Activated CD8-positive, alpha-beta memory T cell treated with anti-CD3 and anti-CD28 coated beads for 4 hours (primary cell): ENCODE data around the gene CCDC158.

Experiments used
- DNase-seq, 2 donors: peaks; one replicate each; pipeline ENCODE4 v3.0.0-alpha.2; 2020; ENCODE audit warnings: low read depth in 2 of 2

Gene CCDC158

GRCh38 chr4:76280488-76281441 is 140.2 kb downstream of the CCDC158 start:
- no peak for DNase-seq

GRCh38 chr4:76279462-76279861 is 141.5 kb downstream of the CCDC158 start:
- no peak for DNase-seq

DNA sequence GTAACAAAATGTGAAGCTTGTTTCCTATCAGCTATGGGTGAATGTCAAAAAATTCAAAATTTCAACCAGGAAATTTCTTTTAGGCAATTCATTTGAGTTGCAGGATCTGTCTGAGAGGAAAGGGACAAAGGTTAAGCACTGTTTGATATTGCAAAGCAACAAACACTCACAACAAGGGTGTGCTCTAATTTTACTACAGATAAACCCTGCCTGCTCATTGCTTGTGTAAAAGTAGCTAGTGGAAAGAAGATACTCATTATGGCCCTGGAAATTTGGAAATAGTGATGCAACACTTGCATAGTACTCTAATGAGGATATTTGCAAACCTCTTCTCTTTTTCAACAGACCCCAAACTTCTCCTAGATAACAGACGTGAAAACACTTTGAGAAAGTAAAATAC is 142.4 kb downstream of the CCDC158 start:
- no peak for DNase-seq

DNA sequence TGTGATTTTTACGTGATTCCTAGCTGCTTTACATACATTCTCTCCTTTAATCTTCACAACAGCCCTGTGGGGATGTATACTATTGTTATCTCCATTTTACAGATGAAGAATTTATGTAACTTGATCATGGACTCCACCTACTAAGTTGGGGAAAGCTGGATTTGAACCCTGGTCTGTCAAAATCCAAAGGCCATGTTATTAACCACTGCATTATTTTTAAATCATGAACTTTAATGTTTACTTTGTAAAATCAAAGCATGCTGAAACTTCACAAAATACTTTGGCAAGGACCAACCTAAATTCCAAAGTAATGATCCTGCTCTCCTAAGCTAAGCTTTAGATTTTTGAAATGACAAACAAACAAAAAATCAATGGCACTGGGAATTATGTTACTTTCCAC is 143.3 kb downstream of the CCDC158 start:
- no peak for DNase-seq

DNA sequence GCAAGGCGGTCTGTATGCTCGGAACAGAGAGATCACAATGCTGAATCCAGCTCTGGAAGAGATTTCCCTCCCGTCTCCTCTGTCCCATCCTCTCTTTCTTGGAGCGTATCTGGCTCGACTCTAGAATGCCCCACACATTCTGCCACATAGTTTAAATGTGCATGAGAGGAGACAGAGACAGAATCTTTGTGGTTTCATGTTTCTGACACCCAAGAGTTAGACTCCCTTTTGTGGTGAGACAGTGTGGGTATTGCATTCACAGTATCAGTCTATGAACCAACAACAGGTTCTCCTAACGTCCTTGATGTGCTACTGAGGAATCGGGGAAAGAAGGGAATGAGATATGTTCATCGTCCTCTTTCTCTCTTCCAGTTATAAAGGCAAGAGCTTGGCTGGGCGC is 144.1 kb downstream of the CCDC158 start:
- no peak for DNase-seq

GRCh38 chr4:76275486-76276124 is 145.3 kb downstream of the CCDC158 start:
- DNase-seq = no peak

- no peak for DNase-seq
Measured at GRCh38 chr4:76272999-76273398, 147.9 kb downstream of the CCDC158 start.

GRCh38 chr4:76272582-76272981 is 148.4 kb downstream of the CCDC158 start:
- DNase-seq = no peak

- DNase-seq = no peak
Measured at GRCh38 chr4:76272073-76272472, 148.9 kb downstream of the CCDC158 start.

DNA sequence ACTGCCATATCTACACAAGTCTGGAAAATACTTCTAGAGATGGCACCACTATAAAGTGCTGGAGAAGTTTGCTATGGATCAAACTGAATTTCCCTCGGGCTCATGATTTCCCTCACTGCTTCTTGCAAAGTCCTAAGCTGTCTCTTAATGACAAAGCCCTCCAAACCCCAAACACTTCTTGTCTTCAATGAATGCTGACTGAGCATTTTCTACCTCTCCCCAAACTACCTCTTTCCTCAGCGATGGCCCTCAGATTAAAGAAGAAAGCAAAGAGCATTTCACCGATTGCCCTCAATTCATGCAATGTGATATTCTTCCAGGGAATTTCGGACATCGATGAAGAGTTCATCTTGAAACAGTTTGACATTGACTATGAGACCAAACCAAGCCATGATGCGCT is 149.7 kb downstream of the CCDC158 start:
- DNase-seq = no peak

DNA sequence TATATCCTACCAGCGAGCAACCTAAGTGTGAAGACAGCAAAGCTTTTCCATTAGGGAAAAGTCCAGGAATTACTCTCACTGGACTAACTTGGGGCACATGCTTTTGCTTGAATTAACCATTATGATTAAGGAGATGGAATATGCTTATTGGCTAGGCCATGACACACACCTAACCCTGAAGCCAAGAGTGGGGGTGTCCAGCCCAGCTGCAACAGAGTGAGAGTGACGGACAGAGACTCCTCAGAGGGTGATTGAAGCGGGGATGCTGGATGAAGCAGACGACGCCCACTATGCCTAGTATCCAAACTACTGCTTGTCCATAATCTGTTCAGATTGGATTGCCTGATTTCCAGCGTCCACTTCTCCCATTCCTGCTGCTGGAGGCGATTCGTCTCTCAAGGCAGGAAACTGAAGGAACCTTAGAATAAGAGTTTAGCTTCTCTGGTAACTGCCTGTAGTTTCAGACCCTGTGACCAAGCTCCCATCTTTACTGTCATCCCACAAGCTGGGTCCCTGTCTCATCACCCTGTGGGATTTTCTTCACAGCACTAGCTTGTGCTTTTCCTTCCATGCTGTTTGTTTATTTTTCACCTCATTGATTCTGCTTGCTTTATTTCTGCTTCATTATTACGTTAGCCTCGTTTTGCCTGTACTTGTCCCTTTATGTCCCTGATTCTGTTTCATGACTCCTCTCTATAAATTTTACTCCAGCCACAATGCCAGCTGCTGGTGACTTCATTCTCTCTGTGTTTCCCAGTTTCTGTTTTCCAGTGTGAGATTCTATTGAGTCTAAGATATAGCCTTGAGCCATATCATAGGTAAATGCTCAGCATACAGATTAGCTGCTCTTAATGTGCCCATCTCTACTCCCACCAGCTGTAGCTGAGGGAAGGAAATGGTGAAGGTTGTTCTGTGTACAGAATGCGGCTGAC is 150.4 kb downstream of the CCDC158 start:
- no peak for DNase-seq

DNA sequence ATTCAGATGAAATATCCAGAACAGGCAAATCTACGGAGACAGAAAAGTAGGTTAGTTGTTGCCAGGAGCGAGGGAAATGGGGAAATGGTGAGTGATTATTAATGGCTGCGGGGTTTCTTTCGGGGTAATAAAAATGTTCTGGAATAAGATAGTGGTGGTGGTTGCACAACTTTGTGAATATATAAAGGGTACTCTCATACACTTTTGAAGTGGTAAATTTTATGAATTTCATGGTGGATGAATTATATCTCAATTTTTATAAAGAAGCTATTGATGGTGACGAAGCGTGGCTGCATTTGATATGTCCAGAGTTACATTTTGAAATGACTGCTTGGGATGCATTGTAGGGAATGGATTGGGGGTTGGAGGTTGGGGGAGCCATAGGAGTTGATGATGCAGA is 153.1 kb downstream of the CCDC158 start:
- DNase-seq = no peak

DNA sequence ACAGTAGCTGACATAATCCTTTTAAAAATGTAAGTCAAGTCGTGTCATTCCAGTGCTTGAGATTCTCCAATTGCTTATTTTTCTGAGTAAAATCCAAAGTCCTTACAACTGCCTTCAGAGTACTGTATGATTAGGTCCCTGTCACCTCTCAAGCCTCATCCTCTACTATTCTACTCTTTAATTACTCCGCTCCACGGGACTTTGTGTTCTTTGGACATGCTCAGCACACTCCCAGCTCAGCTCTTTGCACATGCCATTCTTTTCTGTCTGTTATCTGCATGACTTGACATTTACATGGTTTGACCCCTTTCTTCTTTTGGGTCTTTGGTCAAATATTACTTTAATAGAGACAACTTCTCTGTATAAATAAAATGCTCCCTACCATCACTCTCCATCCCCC is 154.3 kb downstream of the CCDC158 start:
- DNase-seq = no peak

- no peak for DNase-seq
Measured at GRCh38 chr4:76265631-76266218, 155.2 kb downstream of the CCDC158 start.
